ENCODE results near the gene MYO10. TPM values are rescaled to one million over a fixed set of nuclear protein-coding genes. Genes with fewer than 3 reads are reported as not detected.

MYO10 gene
- total and polyA plus RNA-seq, 2 donors (not counting 3 experiments of a cell fraction or from before 2014, with no cell fraction given), result 36.0 to 148 TPM

- intact Hi-C loops (cut with micrococcal nuclease) (no loop called here), dilution Hi-C loops (cut with MboI; ENCODE audit: extremely low pct_ligation_motif_present, low sequenced_read_pairs) (no loop called here)
- FAIRE-seq (no peak), DNase-seq (ENCODE audit: low read depth, low spot score) (no peak)
- Histone ChIP-seq H3K9me3 (replicated peaks; ENCODE audit: control insufficient read depth, insufficient read depth, low read length) (no peaks in the 10 kb centered on the region), H2AFZ (ENCODE audit: low read depth, low read length) (no peak overlapping the region), H4K20me1 (replicated peaks; ENCODE audit: control insufficient read depth, extremely low read depth, insufficient read depth, low read length) (peaks cover 21% of the 10 kb centered on the region), H3K9ac (replicated peaks; ENCODE audit: extremely low read depth, insufficient read depth, low read length) (no peak overlapping the region), H3K27ac (ENCODE audit: insufficient read depth, low read depth, low read length) (no peak overlapping the region), H3K4me2 (ENCODE audit: insufficient read depth, low read length) (no peak overlapping the region), H3K4me1 (ENCODE audit: control insufficient read depth, extremely low read depth, insufficient read depth, low read length) (no peaks in the 10 kb centered on the region), H3K36me3 (ENCODE audit: control insufficient read depth in 2 of 2, extremely low read depth in 1 of 2, insufficient read depth in 2 of 2, low read length in 2 of 2) (peaks cover 0 to 2% of the 10 kb centered on the region in 2 experiments), H3K4me3 (replicated peaks in 1 of 3; ENCODE audit: insufficient read depth in 1 of 3, low read depth in 1 of 3, low read length in 3 of 3) (no peak overlapping the region), H3K9me1 (replicated peaks; ENCODE audit: control insufficient read depth, extremely low read depth, insufficient read depth, low read length) (no peaks in the 10 kb centered on the region), H3K27me3 (ENCODE audit: control insufficient read depth in 2 of 2, insufficient read depth in 2 of 2, low read length in 2 of 2) (no peaks in the 10 kb centered on the region), H3K79me2 (ENCODE audit: control insufficient read depth, insufficient read depth, low read length) (peaks cover 91% of the 10 kb centered on the region)
- no TSS peak for BruUV-seq (replicated peaks)
- no peak for TF ChIP-seq FOS (IDR thresholded peaks at IDR 0.05; ENCODE audit: borderline replicate concordance, insufficient read depth, low read length)
- CTCF ChIA-PET, result no interaction called here
- POLR2A ChIA-PET, result no interaction called here
Observed at GRCh38 chr5:16849181-16849580, 86.9 kb downstream of the MYO10 start.

- ChIA-PET CTCF (interaction anchor here (0.6 to 2.5 kb wide), 3 partner anchors 11 to 351 kb away, joined by 3 to 6 read pairs (median 5); no protein-coding TSS in a partner anchor), POLR2A (no interaction called here)
- DNase-seq (ENCODE audit: low read depth, low spot score) (no peak), FAIRE-seq (no peak)
- Histone ChIP-seq H2AFZ (ENCODE audit: low read depth, low read length) (no peak overlapping the region), H3K9me3 (replicated peaks; ENCODE audit: control insufficient read depth, insufficient read depth, low read length) (no peaks in the 10 kb centered on the region), H3K79me2 (ENCODE audit: control insufficient read depth, insufficient read depth, low read length) (peaks cover 97% of the 10 kb centered on the region), H3K4me2 (ENCODE audit: insufficient read depth, low read length) (no peak overlapping the region), H3K27me3 (ENCODE audit: control insufficient read depth in 2 of 2, insufficient read depth in 2 of 2, low read length in 2 of 2) (no peaks in the 10 kb centered on the region), H3K9ac (replicated peaks; ENCODE audit: extremely low read depth, insufficient read depth, low read length) (no peak overlapping the region), H3K4me3 (replicated peaks in 1 of 3; ENCODE audit: insufficient read depth in 1 of 3, low read depth in 1 of 3, low read length in 3 of 3) (no peak overlapping the region), H3K36me3 (ENCODE audit: control insufficient read depth in 2 of 2, extremely low read depth in 1 of 2, insufficient read depth in 2 of 2, low read length in 2 of 2) (peaks cover 0 to 5% of the 10 kb centered on the region in 2 experiments), H3K4me1 (ENCODE audit: control insufficient read depth, extremely low read depth, insufficient read depth, low read length) (peaks cover 3% of the 10 kb centered on the region), H3K27ac (ENCODE audit: insufficient read depth, low read depth, low read length) (no peak overlapping the region), H4K20me1 (replicated peaks; ENCODE audit: control insufficient read depth, extremely low read depth, insufficient read depth, low read length) (peaks cover 27% of the 10 kb centered on the region), H3K9me1 (replicated peaks; ENCODE audit: control insufficient read depth, extremely low read depth, insufficient read depth, low read length) (no peaks in the 10 kb centered on the region)
- BruUV-seq (replicated peaks), result no TSS peak
- dilution Hi-C loops (cut with MboI; ENCODE audit: extremely low pct_ligation_motif_present, low sequenced_read_pairs) (no loop called here), intact Hi-C loops (cut with micrococcal nuclease) (no loop called here)
- no peak for TF ChIP-seq CTCF (IDR thresholded peaks at IDR 0.05; ENCODE audit: extremely low read depth in 1 of 2, insufficient read depth in 1 of 2, low read depth in 1 of 2, low read length in 2 of 2)
- TF ChIP-seq GATA2 (IDR thresholded peaks at IDR 0.05; ENCODE audit: insufficient read depth, insufficient read length, low read depth, low read length), result no peak
- TF ChIP-seq EZH2 (IDR thresholded peaks at IDR 0.05; ENCODE audit: borderline replicate concordance, low read depth, low read length, severe bottlenecking), result no peak
- no peak for TF ChIP-seq MAX (IDR thresholded peaks at IDR 0.05; ENCODE audit: insufficient read depth, insufficient read length)
- no peak for TF ChIP-seq FOS (IDR thresholded peaks at IDR 0.05; ENCODE audit: borderline replicate concordance, insufficient read depth, low read length)
- TF ChIP-seq JUN (IDR thresholded peaks at IDR 0.05; ENCODE audit: borderline replicate concordance, insufficient read depth, insufficient read length, low read depth), result no peak
- no peak for TF ChIP-seq POLR2AphosphoS5 (IDR thresholded peaks at IDR 0.05; ENCODE audit: insufficient read depth, low read depth, low read length)
- no peak for TF ChIP-seq MYC (IDR thresholded peaks at IDR 0.05; ENCODE audit: low read depth, low read length)
- TF ChIP-seq POLR2A (IDR thresholded peaks at IDR 0.05; ENCODE audit: low read depth, low read length), result no peak
Observed at GRCh38 chr5:16844952-16845351, 91.1 kb downstream of the MYO10 start.
